ENCODE data around the gene PTPRQ.
A peak's percentile ranks its signal among the peaks of the same experiment; 100 is the strongest.

The PTPRQ gene

GRCh38 chr12:80565271-80565670, 121.2 kb downstream of the PTPRQ start:
- DNase-seq = no peak

- DNase-seq = no peak
Observed at GRCh38 chr12:80567401-80567800, 123.4 kb downstream of the PTPRQ start.

GRCh38 chr12:80576641-80577418, 132.8 kb downstream of the PTPRQ start:
- no peak for DNase-seq

GRCh38 chr12:80580254-80580653, 136.2 kb downstream of the PTPRQ start:
- DNase-seq = no peak

- no peak for DNase-seq
Observed at GRCh38 chr12:80581783-80582182, 137.7 kb downstream of the PTPRQ start.

- no peak for DNase-seq
Observed at GRCh38 chr12:80582431-80582830, 138.4 kb downstream of the PTPRQ start.

- DNase-seq = no peak
Observed at GRCh38 chr12:80589077-80589476, 145.0 kb downstream of the PTPRQ start.

- no peak for DNase-seq
Observed at GRCh38 chr12:80590085-80590484, 146.1 kb downstream of the PTPRQ start.

- DNase-seq = no peak
Observed at GRCh38 chr12:80593766-80594165, 149.7 kb downstream of the PTPRQ start.

- DNase-seq = no peak
Observed at GRCh38 chr12:80596509-80596908, 152.5 kb downstream of the PTPRQ start.

- DNase-seq = no peak
Observed at GRCh38 chr12:80598004-80598606, 154.1 kb downstream of the PTPRQ start.

- no peak for DNase-seq
Observed at GRCh38 chr12:80602455-80602854, 158.4 kb downstream of the PTPRQ start.

GRCh38 chr12:80607361-80608135, 163.5 kb downstream of the PTPRQ start:
- no peak for DNase-seq

GRCh38 chr12:80617733-80618132, 173.7 kb downstream of the PTPRQ start:
- no peak for DNase-seq

- DNase-seq = no peak
Observed at GRCh38 chr12:80620281-80620680, 176.2 kb downstream of the PTPRQ start.

- DNase-seq = no peak
Observed at GRCh38 chr12:80622271-80622670, 178.2 kb downstream of the PTPRQ start.

GRCh38 chr12:80625051-80625450, 181.0 kb downstream of the PTPRQ start:
- no peak for DNase-seq

- peak; percentile 20 for DNase-seq
Observed at GRCh38 chr12:80625901-80626300, 181.9 kb downstream of the PTPRQ start.

GRCh38 chr12:80627782-80628181, 183.7 kb downstream of the PTPRQ start:
- no peak for DNase-seq

GRCh38 chr12:80632835-80633234, 188.8 kb downstream of the PTPRQ start:
- DNase-seq = no peak

GRCh38 chr12:80634903-80635302, 190.9 kb downstream of the PTPRQ start:
- no peak for DNase-seq

GRCh38 chr12:80636832-80637231, 192.8 kb downstream of the PTPRQ start:
- DNase-seq = no peak

- no peak for DNase-seq
Observed at GRCh38 chr12:80641936-80642335, 197.9 kb downstream of the PTPRQ start.

- no peak for DNase-seq
Observed at GRCh38 chr12:80643961-80644360, 199.9 kb downstream of the PTPRQ start.

All from NCI-H2081 treated with DMSO at 0.1 percent for 48 hours (cell line).